Nephron progenitor cell (in vitro differentiated cells): ENCODE results near the gene CYSRT1.

ENCODE experiments used
- DNase-seq: peaks from one replicate; pipeline ENCODE4 v3.0.0; 2021
- H3K27ac Mint-ChIP-seq: 2 replicates; pipeline ENCODE4 v1.8.0; 2021; ENCODE audit warnings: mild to moderate bottlenecking, moderate library complexity, mixed read lengths
- H3K27me3 Mint-ChIP-seq: 2 replicates; pipeline ENCODE4 v1.8.0; 2021; ENCODE audit warnings: mild to moderate bottlenecking, low read depth, mixed read lengths; ENCODE audit not compliant: poor library complexity
- H3K36me3 Mint-ChIP-seq: 2 replicates; pipeline ENCODE4 v1.8.0; 2021; ENCODE audit warnings: low read depth, mixed read lengths
- H3K4me1 Mint-ChIP-seq: 2 replicates; pipeline ENCODE4 v1.8.0; 2021; ENCODE audit warnings: mixed read lengths
- H3K4me3 Mint-ChIP-seq: 2 replicates; pipeline ENCODE4 v1.8.0; 2021; ENCODE audit warnings: mild to moderate bottlenecking, moderate library complexity, mixed read lengths
- H3K9me3 Mint-ChIP-seq: 2 replicates; pipeline ENCODE4 v1.8.0; 2021; ENCODE audit warnings: mild to moderate bottlenecking, moderate library complexity, mixed read lengths
- TF ChIP-seq, protein P1 (sequence below): fragments of 200-600 bp; sonication (generic); IDR thresholded peaks from 2 replicates; pipeline ENCODE4 v1.5.0; 2021; ENCODE audit warnings: antibody characterized with exemption

Gene CYSRT1

DNA sequence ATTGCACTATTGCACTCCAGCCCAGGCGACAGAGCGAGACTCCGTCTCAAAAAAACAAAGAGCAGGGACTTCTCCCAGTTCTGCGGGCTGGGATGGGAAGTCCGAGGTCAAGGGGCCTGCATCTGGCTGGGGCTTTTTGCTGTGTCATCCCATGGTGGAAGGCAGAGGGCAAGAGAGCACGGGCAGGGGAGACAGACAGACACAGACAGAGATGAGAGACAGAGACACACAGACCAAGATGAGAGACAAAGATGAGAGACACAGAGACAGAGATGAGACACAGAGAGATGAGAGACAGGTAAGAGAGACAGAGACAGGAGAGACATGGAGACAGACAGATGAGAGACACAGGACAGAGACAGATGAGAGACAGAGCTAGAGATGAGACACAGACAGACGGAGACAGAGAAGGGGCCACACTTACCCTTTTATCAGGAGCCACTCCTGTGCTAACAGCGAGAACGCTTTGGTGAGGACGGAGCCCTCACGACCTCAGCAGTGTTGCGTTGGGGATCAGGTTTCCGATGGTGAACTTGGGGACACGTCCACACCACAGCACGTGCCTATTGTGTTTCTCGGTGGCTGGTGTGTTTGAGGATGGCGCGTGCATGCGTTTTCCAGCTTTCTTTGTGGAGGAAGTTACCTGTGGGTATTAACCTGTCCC lies 43.7 kb downstream of the CYSRT1 start:
- peak overlapping the region; percentile 85 for H3K27ac Mint-ChIP-seq
- TF ChIP-seq, protein P1, sequence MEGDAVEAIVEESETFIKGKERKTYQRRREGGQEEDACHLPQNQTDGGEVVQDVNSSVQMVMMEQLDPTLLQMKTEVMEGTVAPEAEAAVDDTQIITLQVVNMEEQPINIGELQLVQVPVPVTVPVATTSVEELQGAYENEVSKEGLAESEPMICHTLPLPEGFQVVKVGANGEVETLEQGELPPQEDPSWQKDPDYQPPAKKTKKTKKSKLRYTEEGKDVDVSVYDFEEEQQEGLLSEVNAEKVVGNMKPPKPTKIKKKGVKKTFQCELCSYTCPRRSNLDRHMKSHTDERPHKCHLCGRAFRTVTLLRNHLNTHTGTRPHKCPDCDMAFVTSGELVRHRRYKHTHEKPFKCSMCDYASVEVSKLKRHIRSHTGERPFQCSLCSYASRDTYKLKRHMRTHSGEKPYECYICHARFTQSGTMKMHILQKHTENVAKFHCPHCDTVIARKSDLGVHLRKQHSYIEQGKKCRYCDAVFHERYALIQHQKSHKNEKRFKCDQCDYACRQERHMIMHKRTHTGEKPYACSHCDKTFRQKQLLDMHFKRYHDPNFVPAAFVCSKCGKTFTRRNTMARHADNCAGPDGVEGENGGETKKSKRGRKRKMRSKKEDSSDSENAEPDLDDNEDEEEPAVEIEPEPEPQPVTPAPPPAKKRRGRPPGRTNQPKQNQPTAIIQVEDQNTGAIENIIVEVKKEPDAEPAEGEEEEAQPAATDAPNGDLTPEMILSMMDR = no peak
- H3K4me3 Mint-ChIP-seq = no peak overlapping the region
- peaks cover 26% of the 10 kb centered on the region for H3K36me3 Mint-ChIP-seq
- DNase-seq = no peak
- no peaks in the 10 kb centered on the region for H3K9me3 Mint-ChIP-seq
- no peaks in the 10 kb centered on the region for H3K27me3 Mint-ChIP-seq
- H3K4me1 Mint-ChIP-seq = peaks cover 7% of the 10 kb centered on the region

DNA sequence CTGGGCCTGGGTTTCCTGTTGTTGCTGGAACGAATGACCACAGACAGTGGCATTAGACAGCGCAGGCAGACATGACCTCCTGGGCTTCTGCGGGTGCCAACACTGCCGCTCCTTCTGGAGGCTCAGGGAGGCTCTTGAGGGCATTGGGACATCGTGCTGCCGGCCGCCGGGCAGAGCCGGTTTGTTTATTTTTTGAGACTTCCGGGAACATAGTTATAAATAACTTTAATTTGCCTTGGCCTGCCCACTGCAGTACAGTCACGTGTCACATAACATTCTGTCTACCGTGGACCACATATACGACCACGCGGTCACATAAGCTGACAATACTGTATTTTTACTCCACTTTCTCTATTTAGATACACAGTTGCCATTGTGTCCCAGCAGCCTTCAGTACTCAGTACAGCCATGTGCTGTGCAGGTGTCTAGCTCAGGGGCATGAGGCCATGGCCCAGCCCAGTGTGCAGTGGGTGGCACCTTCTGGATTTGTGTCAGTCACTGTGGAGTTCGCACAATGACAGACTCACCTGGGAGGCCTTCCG lies 44.3 kb downstream of the CYSRT1 start:
- Mint-ChIP-seq H3K27ac (peak overlapping the region; percentile 61), H3K4me1 (peaks cover 8% of the 10 kb centered on the region), H3K9me3 (no peaks in the 10 kb centered on the region), H3K36me3 (peaks cover 28% of the 10 kb centered on the region), H3K27me3 (no peaks in the 10 kb centered on the region), H3K4me3 (no peak overlapping the region)
- no peak for DNase-seq
- TF ChIP-seq, protein P1 = no peak

DNA sequence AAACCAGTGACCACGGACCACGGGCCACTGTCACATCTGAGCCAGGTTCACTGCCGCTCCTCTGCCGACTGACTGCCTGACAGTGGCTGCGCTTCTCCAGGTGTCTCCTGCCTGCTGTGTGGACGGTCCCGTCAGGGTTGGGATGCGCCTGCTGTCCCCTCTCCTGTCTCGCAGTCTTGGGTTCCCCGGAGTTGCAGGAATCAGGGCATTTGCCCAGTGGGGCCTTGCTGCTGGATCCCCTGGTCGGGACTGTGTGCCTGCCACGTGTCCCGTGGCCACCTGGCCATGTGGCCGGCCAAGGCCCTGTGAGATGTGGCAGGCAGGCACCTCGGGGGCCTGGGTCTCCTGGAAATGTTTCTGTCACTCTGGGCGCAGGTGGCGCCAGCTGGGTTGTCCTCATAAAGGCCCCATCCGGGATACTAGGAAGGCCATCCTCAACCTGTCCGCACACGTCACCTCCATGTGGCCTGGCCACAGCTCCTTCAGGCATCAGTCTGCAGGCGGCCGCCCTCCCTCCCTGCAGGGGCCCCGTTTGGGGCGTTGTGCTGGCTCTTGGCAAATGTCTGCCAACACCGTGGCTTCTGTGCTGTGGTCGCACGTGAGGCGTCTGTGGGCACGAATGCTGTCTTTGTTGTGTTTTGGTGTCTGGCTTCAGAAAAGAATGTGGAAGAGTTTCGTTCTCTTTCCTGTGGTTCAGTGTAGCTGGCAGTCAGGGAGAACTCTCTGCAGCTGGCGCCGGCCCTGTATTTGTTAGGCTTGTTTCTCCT lies 46.1 kb downstream of the CYSRT1 start:
- DNase-seq = no peak
- no peaks in the 10 kb centered on the region for H3K9me3 Mint-ChIP-seq
- H3K4me3 Mint-ChIP-seq = no peak overlapping the region
- no peak overlapping the region for H3K27ac Mint-ChIP-seq
- TF ChIP-seq, protein P1 = no peak
- H3K27me3 Mint-ChIP-seq = no peaks in the 10 kb centered on the region
- H3K36me3 Mint-ChIP-seq = peaks cover 28% of the 10 kb centered on the region
- H3K4me1 Mint-ChIP-seq = peaks cover 25% of the 10 kb centered on the region

DNA sequence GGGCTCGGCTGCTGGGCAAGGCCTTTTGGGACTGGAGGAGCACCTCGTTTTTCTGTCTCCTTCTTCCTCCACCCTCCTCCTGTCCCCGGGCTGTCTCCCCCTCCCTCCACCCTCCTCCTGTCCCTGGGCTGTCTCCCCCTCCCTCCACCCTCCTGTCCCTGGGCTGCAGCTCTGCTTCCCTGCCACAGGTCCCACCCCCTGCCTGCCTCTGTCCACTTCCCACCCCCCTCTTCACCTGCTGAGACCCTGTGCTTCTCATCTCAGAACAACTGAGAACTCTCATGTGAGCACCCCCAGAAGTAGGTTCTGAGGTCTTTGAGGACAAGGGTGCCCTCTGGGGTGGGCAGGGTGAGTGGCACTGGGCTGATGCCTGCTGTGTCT lies 46.7 kb downstream of the CYSRT1 start:
- TF ChIP-seq, protein P1 = no peak
- no peak overlapping the region for H3K4me3 Mint-ChIP-seq
- peaks cover 28% of the 10 kb centered on the region for H3K4me1 Mint-ChIP-seq
- no peaks in the 10 kb centered on the region for H3K27me3 Mint-ChIP-seq
- peaks cover 28% of the 10 kb centered on the region for H3K36me3 Mint-ChIP-seq
- H3K27ac Mint-ChIP-seq = no peak overlapping the region
- no peak for DNase-seq
- H3K9me3 Mint-ChIP-seq = no peaks in the 10 kb centered on the region

DNA sequence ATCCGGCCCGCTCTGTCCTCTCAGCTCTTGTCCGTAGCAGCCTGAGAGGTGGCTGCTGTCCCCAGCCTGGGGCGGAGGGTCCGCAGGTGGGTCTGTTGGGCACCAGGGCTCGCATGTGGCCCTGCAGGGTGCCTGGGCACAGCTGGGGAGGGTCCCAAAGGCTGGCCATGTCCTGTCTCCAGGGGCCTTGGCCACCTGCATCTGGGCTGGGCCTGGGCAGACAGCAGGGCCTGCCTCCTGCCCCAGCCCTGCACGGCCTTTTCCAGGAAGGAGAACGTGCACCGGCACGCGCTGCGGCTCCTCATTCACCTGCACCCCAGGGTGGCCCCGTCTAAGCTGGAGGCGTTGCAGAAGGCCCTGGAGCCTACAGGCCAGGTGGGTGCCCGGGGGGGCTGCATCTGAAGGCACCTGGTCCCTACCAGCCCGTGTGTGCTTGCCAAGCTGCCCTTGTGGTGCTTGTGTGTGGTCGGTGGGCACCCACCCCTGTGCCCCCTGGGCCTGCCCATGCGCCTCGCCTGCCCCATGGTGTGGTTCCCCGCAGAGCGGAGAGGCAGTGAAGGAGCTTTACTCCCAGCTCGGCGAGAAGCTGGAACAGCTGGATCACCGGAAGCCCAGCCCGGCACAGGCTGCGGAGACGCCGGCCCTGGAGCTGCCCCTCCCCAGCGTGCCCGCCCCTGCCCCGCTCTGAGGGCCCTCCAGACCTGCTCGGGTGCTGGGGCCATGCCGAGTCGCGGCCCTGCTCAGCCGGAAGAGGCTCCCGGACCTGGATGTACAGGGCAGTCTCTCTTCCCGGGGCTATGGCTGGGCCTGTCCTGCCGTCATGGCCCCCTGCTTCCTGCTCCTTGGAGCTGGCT lies 47.5 kb downstream of the CYSRT1 start:
- Mint-ChIP-seq H3K27me3 (no peaks in the 10 kb centered on the region), H3K4me1 (peaks cover 36% of the 10 kb centered on the region), H3K27ac (no peak overlapping the region), H3K9me3 (no peaks in the 10 kb centered on the region), H3K36me3 (peaks cover 28% of the 10 kb centered on the region), H3K4me3 (no peak overlapping the region)
- TF ChIP-seq, protein P1 = no peak
- DNase-seq = no peak
